Esophagus squamous epithelium (tissue), 4 donors: ENCODE results near the gene SLC22A15.

Source experiments
- POLR2A ChIP-seq, 4 donors: fragments of 450-650 bp; IDR thresholded peaks; one replicate each; pipeline ENCODE4 v1.6.1; 2017; ENCODE audit warnings: antibody characterized with exemption in 4 of 4, mild to moderate bottlenecking in 4 of 4, moderate library complexity in 3 of 4
- TF ChIP-seq, protein P1 (sequence below), 6 experiments: fragments of 450-650 bp in 4 of 6; fragments of 200-600 bp in 2 of 6; sonication (generic) in 2 of 6; IDR thresholded peaks; one replicate each; pipeline ENCODE4 v1.5.1; 2016 to 2019; ENCODE audit warnings: antibody characterized with exemption in 6 of 6, mild to moderate bottlenecking in 4 of 6, moderate library complexity in 4 of 6

DNA sequence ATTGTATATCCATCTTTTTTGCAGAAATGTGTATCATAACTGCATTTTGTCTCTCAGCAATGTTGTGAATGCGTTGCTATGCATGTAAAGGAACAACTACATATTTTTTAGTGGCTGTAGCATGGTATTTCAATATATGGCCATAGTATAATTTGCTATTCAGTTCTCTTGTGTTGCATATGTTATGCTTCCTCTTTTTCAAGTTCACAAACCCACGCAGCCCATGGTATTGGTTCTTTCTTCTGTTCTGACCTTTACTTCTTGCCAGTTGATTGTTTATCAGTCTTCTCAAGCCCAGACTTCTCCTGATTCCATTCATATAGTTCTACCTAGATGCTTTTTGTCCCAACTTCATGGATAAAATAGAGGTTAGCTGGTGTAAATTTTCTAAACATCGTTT lies 6.1 kb downstream of the SLC22A15 start:
- TF ChIP-seq, protein P1, sequence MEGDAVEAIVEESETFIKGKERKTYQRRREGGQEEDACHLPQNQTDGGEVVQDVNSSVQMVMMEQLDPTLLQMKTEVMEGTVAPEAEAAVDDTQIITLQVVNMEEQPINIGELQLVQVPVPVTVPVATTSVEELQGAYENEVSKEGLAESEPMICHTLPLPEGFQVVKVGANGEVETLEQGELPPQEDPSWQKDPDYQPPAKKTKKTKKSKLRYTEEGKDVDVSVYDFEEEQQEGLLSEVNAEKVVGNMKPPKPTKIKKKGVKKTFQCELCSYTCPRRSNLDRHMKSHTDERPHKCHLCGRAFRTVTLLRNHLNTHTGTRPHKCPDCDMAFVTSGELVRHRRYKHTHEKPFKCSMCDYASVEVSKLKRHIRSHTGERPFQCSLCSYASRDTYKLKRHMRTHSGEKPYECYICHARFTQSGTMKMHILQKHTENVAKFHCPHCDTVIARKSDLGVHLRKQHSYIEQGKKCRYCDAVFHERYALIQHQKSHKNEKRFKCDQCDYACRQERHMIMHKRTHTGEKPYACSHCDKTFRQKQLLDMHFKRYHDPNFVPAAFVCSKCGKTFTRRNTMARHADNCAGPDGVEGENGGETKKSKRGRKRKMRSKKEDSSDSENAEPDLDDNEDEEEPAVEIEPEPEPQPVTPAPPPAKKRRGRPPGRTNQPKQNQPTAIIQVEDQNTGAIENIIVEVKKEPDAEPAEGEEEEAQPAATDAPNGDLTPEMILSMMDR (IDR thresholded peaks at IDR 0.05): no peak
- TF ChIP-seq POLR2A (IDR thresholded peaks at IDR 0.05): no peak
